ENCODE data around the gene B4GALNT2. TPM values are rescaled to one million over a fixed set of nuclear protein-coding genes. Genes with fewer than 3 reads are reported as not detected.
A peak's percentile ranks its signal among the peaks of the same experiment; 100 is the strongest.

The B4GALNT2 gene
- total and polyA plus RNA-seq, 2 of the 13 experiments (the other 11 are each of a cell fraction or from before 2014, with no cell fraction given) = not detected

DNA sequence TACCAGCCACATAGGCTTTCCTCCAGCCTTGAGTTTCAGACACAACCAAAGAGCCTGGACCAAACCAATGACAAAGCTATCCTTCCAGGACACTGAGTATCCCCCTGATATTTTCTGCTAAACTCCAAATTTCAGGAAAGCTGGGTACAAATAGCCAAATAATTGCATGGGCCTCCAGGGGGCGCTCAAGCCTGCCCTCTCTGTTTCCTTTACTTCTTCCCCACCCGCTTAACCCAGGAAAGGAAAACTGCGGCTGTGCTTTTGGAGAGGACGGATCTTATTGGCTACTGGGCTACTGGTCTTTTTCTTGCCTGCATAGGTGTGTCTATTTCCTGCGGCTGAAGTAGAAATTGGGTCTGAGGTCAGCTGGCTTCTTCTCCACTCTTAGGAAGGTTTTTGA is 47.7 kb downstream of the B4GALNT2 start (continued):
- no peak for TF ChIP-seq ZFY (CRISPR knock-in tag; IDR thresholded peaks at IDR 0.05)
- TF ChIP-seq, protein P1, sequence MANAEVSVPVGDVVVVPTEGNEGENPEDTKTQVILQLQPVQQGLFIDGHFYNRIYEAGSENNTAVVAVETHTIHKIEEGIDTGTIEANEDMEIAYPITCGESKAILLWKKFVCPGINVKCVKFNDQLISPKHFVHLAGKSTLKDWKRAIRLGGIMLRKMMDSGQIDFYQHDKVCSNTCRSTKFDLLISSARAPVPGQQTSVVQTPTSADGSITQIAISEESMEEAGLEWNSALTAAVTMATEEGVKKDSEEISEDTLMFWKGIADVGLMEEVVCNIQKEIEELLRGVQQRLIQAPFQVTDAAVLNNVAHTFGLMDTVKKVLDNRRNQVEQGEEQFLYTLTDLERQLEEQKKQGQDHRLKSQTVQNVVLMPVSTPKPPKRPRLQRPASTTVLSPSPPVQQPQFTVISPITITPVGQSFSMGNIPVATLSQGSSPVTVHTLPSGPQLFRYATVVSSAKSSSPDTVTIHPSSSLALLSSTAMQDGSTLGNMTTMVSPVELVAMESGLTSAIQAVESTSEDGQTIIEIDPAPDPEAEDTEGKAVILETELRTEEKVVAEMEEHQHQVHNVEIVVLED (CRISPR knock-in tag; IDR thresholded peaks at IDR 0.05; ENCODE audit: borderline replicate concordance) = no peak
- TF ChIP-seq SMAD3 (CRISPR knock-in tag; IDR thresholded peaks at IDR 0.05) = no peak
- TF ChIP-seq, protein P2, sequence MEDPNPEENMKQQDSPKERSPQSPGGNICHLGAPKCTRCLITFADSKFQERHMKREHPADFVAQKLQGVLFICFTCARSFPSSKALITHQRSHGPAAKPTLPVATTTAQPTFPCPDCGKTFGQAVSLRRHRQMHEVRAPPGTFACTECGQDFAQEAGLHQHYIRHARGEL (CRISPR knock-in tag; IDR thresholded peaks at IDR 0.05) = no peak
- TF ChIP-seq DR1 (CRISPR knock-in tag; IDR thresholded peaks at IDR 0.05) = no peak
- TF ChIP-seq SMARCE1 (IDR thresholded peaks at IDR 0.05; ENCODE audit: borderline replicate concordance) = no peak
- TF ChIP-seq NFE2L1 (CRISPR knock-in tag; IDR thresholded peaks at IDR 0.05; ENCODE audit: borderline replicate concordance) = no peak
- TF ChIP-seq, protein P3, sequence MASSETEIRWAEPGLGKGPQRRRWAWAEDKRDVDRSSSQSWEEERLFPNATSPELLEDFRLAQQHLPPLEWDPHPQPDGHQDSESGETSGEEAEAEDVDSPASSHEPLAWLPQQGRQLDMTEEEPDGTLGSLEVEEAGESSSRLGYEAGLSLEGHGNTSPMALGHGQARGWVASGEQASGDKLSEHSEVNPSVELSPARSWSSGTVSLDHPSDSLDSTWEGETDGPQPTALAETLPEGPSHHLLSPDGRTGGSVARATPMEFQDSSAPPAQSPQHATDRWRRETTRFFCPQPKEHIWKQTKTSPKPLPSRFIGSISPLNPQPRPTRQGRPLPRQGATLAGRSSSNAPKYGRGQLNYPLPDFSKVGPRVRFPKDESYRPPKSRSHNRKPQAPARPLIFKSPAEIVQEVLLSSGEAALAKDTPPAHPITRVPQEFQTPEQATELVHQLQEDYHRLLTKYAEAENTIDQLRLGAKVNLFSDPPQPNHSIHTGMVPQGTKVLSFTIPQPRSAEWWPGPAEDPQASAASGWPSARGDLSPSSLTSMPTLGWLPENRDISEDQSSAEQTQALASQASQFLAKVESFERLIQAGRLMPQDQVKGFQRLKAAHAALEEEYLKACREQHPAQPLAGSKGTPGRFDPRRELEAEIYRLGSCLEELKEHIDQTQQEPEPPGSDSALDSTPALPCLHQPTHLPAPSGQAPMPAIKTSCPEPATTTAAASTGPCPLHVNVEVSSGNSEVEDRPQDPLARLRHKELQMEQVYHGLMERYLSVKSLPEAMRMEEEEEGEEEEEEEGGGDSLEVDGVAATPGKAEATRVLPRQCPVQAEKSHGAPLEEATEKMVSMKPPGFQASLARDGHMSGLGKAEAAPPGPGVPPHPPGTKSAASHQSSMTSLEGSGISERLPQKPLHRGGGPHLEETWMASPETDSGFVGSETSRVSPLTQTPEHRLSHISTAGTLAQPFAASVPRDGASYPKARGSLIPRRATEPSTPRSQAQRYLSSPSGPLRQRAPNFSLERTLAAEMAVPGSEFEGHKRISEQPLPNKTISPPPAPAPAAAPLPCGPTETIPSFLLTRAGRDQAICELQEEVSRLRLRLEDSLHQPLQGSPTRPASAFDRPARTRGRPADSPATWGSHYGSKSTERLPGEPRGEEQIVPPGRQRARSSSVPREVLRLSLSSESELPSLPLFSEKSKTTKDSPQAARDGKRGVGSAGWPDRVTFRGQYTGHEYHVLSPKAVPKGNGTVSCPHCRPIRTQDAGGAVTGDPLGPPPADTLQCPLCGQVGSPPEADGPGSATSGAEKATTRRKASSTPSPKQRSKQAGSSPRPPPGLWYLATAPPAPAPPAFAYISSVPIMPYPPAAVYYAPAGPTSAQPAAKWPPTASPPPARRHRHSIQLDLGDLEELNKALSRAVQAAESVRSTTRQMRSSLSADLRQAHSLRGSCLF (CRISPR knock-in tag; IDR thresholded peaks at IDR 0.05; ENCODE audit: borderline replicate concordance) = no peak
- TF ChIP-seq ZNF652 (CRISPR knock-in tag; IDR thresholded peaks at IDR 0.05; ENCODE audit: borderline replicate concordance, low read depth) = no peak; the same call in 1 of the 2 replicates
- no peak for TF ChIP-seq CHD4 (IDR thresholded peaks at IDR 0.05; ENCODE audit: borderline replicate concordance, low read length)
- no peak for TF ChIP-seq ZNF772 (CRISPR knock-in tag; IDR thresholded peaks at IDR 0.05)
- peak; percentile 19; the same call in 1 of the 2 replicates for TF ChIP-seq GATAD2A (CRISPR knock-in tag; IDR thresholded peaks at IDR 0.05)
- TF ChIP-seq NR2F1 (CRISPR knock-in tag; IDR thresholded peaks at IDR 0.05) = no peak
- TF ChIP-seq HNRNPK (IDR thresholded peaks at IDR 0.05; ENCODE audit: low read depth, low read length, poor library complexity, severe bottlenecking) = no peak
- TF ChIP-seq, protein P4, sequence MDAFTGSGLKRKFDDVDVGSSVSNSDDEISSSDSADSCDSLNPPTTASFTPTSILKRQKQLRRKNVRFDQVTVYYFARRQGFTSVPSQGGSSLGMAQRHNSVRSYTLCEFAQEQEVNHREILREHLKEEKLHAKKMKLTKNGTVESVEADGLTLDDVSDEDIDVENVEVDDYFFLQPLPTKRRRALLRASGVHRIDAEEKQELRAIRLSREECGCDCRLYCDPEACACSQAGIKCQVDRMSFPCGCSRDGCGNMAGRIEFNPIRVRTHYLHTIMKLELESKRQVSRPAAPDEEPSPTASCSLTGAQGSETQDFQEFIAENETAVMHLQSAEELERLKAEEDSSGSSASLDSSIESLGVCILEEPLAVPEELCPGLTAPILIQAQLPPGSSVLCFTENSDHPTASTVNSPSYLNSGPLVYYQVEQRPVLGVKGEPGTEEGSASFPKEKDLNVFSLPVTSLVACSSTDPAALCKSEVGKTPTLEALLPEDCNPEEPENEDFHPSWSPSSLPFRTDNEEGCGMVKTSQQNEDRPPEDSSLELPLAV (CRISPR knock-in tag; conservative IDR thresholded peaks at IDR 0.05; ENCODE audit: low read depth) = no peak
- no peak for TF ChIP-seq ZNF441 (CRISPR knock-in tag; IDR thresholded peaks at IDR 0.05; ENCODE audit: borderline replicate concordance)
- no peak for TF ChIP-seq ISL2 (CRISPR knock-in tag; IDR thresholded peaks at IDR 0.05)
- TF ChIP-seq TCF7L2 (IDR thresholded peaks at IDR 0.05; ENCODE audit: low read depth, low read length) = no peak
- TF ChIP-seq CC2D1A (CRISPR knock-in tag; IDR thresholded peaks at IDR 0.05) = no peak
- TF ChIP-seq, protein P5, sequence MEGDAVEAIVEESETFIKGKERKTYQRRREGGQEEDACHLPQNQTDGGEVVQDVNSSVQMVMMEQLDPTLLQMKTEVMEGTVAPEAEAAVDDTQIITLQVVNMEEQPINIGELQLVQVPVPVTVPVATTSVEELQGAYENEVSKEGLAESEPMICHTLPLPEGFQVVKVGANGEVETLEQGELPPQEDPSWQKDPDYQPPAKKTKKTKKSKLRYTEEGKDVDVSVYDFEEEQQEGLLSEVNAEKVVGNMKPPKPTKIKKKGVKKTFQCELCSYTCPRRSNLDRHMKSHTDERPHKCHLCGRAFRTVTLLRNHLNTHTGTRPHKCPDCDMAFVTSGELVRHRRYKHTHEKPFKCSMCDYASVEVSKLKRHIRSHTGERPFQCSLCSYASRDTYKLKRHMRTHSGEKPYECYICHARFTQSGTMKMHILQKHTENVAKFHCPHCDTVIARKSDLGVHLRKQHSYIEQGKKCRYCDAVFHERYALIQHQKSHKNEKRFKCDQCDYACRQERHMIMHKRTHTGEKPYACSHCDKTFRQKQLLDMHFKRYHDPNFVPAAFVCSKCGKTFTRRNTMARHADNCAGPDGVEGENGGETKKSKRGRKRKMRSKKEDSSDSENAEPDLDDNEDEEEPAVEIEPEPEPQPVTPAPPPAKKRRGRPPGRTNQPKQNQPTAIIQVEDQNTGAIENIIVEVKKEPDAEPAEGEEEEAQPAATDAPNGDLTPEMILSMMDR (CRISPR knock-in tag; IDR thresholded peaks at IDR 0.05) = peak; percentile 74
- no peak for TF ChIP-seq FOSL2 (CRISPR knock-in tag; IDR thresholded peaks at IDR 0.05)
- no peak for TF ChIP-seq CHCHD3 (CRISPR knock-in tag; IDR thresholded peaks at IDR 0.05)
